PC-9 (cell line): ENCODE data around the gene HPCAL4. TPM values are rescaled to one million over a fixed set of nuclear protein-coding genes. Genes with fewer than 3 reads are reported as not detected.

Experiments
- BruUV-seq: library from RNA; stranded (reverse); fragments of 400-500 nt; replicated peaks from 2 replicates; lab custom pipeline; 2021; lab: Mats Ljungman, UMichigan
- CTCF ChIA-PET: fragments of 300-600 bp; sonication (Branson Sonifier 250); formaldehyde crosslinking; loops from one replicate; lab custom pipeline; 2022; ENCODE audit warnings: antibody characterized with exemption; lab: Charles Lee
- POLR2A ChIA-PET: fragments of 300-600 bp; sonication (Branson Sonifier 250); formaldehyde crosslinking; loops from one replicate; lab custom pipeline; 2022; ENCODE audit warnings: antibody characterized with exemption; ENCODE audit not compliant: unreplicated experiment; lab: Charles Lee
- DNase-seq, 2 experiments: peaks; one replicate each; pipeline versions ENCODE4 v3.0.0 to v3.0.0-alpha.2; 2015 to 2022; ENCODE audit warnings: mixed read lengths in 1 of 2
- H2AFZ ChIP-seq: fragments of 200-600 bp; sonication (generic); 2 replicates; pipeline ENCODE4 v1.8.1; 2017; ENCODE audit warnings: antibody characterized with exemption
- H3F3A ChIP-seq: fragments of 200-600 bp; sonication (generic); 2 replicates; pipeline ENCODE4 v1.8.1; 2017; ENCODE audit warnings: antibody characterized with exemption, mild to moderate bottlenecking, low read depth; ENCODE audit not compliant: insufficient read depth
- H3K27ac ChIP-seq: fragments of 200-600 bp; sonication (generic); 2 replicates; pipeline ENCODE4 v1.6.1; 2016; ENCODE audit warnings: mixed run types
- H3K27me3 ChIP-seq: fragments of 200-600 bp; sonication (generic); 2 replicates; pipeline ENCODE4 v1.6.1; 2016; ENCODE audit warnings: low read depth, mixed run types; ENCODE audit not compliant: insufficient read depth
- H3K36me3 ChIP-seq: fragments of 200-600 bp; sonication (generic); 2 replicates; pipeline ENCODE4 v1.6.1; 2016; ENCODE audit warnings: low read depth, mixed run types
- H3K4me1 ChIP-seq: fragments of 200-600 bp; sonication (generic); replicated peaks from 2 replicates; pipeline ENCODE4 v1.6.1; 2016; ENCODE audit warnings: mixed run types; ENCODE audit not compliant: insufficient read depth
- H3K4me2 ChIP-seq: fragments of 200-600 bp; sonication (generic); 2 replicates; pipeline ENCODE4 v1.6.1; 2017; ENCODE audit warnings: mixed run types
- H3K4me3 ChIP-seq: fragments of 200-600 bp; sonication (generic); 2 replicates; pipeline ENCODE4 v1.6.1; 2016; ENCODE audit warnings: mixed run types
- H3K79me2 ChIP-seq: fragments of 200-600 bp; sonication (generic); 2 replicates; pipeline ENCODE4 v1.6.1; 2017; ENCODE audit warnings: low read depth, mixed run types
- H3K9me2 ChIP-seq: fragments of 200-600 bp; sonication (generic); 2 replicates; pipeline ENCODE4 v1.8.1; 2017; ENCODE audit warnings: mild to moderate bottlenecking; ENCODE audit not compliant: insufficient read depth
- H3K9me3 ChIP-seq: fragments of 200-600 bp; sonication (generic); 2 replicates; pipeline ENCODE4 v1.8.1; 2016; ENCODE audit warnings: low read depth; ENCODE audit not compliant: insufficient read depth
- H4K20me1 ChIP-seq: fragments of 200-600 bp; sonication (generic); 2 replicates; pipeline ENCODE4 v1.8.1; 2017; ENCODE audit not compliant: insufficient read depth
- EZH2 ChIP-seq: fragments of 200-600 bp; sonication (generic); IDR thresholded peaks from 2 replicates; pipeline ENCODE4 v1.8.0; 2017; ENCODE audit warnings: antibody characterized with exemption, low read depth
- intact Hi-C: fragments of 100-400 bp; cut with micrococcal nuclease; formaldehyde crosslinking; loops from one replicate; pipeline ENCODE4 v1.10.0; 2022; ENCODE audit not compliant: unreplicated experiment
- total RNA-seq: library from RNA; stranded (reverse); gene quantifications from 2 replicates; pipeline ENCODE4 v1.2.3, GENCODE V29; 2021
- TF ChIP-seq, protein P1 (sequence below): fragments of 200-600 bp; sonication (generic); conservative IDR thresholded peaks from 2 replicates; pipeline ENCODE4 v1.6.1; 2017; ENCODE audit warnings: mixed run types, antibody characterized with exemption, mild to moderate bottlenecking, moderate library complexity

The HPCAL4 gene
- total RNA-seq, 1 experiment from 2014 or later = 0.07 TPM

DNA sequence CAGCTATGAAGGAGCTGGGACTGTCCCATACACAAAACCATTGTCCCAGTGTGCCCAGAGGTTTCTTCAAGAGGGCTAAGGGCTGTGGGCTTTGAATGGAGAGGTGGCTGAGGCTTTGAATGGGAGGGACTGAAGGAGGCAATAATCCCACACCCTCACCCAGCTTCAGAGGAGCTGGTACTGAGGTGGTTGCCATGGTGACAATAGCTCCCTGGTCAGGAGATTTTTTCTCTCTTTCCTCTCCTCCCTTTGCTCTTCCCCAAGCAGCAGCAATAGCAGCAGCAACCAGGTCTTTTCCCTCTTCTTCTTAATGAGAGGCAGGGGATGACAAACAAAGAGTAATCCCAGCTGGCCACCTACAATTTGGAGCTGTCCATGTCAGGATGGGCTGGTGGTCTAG lies 1.6 kb downstream of the HPCAL4 start:
- ChIA-PET CTCF (no interaction called here), POLR2A (no interaction called here)
- Histone ChIP-seq H2AFZ (no peak overlapping the region), H3K4me3 (no peak overlapping the region), H3K9me2 (no peaks in the 10 kb centered on the region), H3K4me2 (no peak overlapping the region), H3K4me1 (peaks cover 15% of the 10 kb centered on the region), H3K27ac (no peak overlapping the region), H3K36me3 (no peaks in the 10 kb centered on the region), H3F3A (peaks cover 8% of the 10 kb centered on the region; the same call in 1 of the 2 replicates), H4K20me1 (no peaks in the 10 kb centered on the region), H3K27me3 (peaks cover 3% of the 10 kb centered on the region; the same call in 1 of the 2 replicates), H3K79me2 (no peaks in the 10 kb centered on the region), H3K9me3 (no peaks in the 10 kb centered on the region)
- TF ChIP-seq, protein P1, sequence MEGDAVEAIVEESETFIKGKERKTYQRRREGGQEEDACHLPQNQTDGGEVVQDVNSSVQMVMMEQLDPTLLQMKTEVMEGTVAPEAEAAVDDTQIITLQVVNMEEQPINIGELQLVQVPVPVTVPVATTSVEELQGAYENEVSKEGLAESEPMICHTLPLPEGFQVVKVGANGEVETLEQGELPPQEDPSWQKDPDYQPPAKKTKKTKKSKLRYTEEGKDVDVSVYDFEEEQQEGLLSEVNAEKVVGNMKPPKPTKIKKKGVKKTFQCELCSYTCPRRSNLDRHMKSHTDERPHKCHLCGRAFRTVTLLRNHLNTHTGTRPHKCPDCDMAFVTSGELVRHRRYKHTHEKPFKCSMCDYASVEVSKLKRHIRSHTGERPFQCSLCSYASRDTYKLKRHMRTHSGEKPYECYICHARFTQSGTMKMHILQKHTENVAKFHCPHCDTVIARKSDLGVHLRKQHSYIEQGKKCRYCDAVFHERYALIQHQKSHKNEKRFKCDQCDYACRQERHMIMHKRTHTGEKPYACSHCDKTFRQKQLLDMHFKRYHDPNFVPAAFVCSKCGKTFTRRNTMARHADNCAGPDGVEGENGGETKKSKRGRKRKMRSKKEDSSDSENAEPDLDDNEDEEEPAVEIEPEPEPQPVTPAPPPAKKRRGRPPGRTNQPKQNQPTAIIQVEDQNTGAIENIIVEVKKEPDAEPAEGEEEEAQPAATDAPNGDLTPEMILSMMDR = no peak
- no peak for TF ChIP-seq EZH2
- BruUV-seq = no TSS peak
- intact Hi-C loops = no loop called here
- DNase-seq = no peak

DNA sequence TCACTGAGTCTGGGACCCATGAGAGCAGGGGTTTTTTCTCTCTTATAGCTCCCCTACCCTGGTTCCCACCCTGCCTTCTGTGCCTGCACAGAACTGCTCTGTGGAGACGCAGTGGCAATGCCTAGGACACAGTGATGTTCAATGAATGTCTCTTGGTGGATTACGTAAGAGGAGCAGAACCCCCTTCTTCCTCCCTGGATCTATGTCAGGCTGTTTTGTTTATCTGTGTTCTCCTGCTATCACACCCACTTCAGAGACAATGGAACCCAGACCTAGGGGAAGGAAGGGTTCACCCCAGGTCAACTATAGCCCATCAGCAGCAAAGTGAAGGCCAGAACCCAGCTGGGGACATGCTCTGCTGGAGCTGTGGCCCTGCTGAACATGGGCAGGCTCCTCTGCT lies 2.0 kb downstream of the HPCAL4 start:
- ChIA-PET CTCF (no interaction called here), POLR2A (no interaction called here)
- BruUV-seq = no TSS peak
- peaks cover 15% of the 10 kb centered on the region for H3K4me1 ChIP-seq
- TF ChIP-seq, protein P1 = no peak
- no peak for TF ChIP-seq EZH2
- peaks cover 3% of the 10 kb centered on the region; the same call in 1 of the 2 replicates for H3K27me3 ChIP-seq
- H3K36me3 ChIP-seq = no peaks in the 10 kb centered on the region
- intact Hi-C loops = no loop called here
- no peak overlapping the region for H3K27ac ChIP-seq
- no peaks in the 10 kb centered on the region for H4K20me1 ChIP-seq
- H3K79me2 ChIP-seq = no peaks in the 10 kb centered on the region
- no peaks in the 10 kb centered on the region for H3K9me2 ChIP-seq
- DNase-seq = no peak
- no peak overlapping the region for H3K4me3 ChIP-seq
- no peak overlapping the region for H2AFZ ChIP-seq
- H3F3A ChIP-seq = peaks cover 8% of the 10 kb centered on the region; the same call in 1 of the 2 replicates
- H3K4me2 ChIP-seq = no peak overlapping the region
- H3K9me3 ChIP-seq = no peaks in the 10 kb centered on the region

DNA sequence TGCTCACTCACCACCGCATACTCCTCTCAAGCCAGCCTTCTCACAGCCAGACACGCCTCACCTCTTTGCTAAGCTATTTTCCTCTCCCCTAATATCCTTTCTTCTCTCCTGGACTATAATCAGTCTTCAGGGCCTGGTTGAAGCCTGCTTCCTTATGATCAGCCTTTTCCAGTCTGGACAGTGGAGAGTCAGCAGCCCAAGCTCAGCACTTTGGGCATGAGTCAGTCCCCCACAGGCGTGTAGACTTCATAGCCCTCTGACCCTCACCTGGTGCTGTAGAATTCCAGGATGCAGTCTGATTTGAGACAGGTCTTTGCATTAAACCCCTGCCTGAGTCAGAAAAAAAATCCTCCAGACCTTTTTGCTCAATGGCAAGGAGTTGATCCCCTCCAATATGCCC lies 2.5 kb downstream of the HPCAL4 start:
- Histone ChIP-seq H4K20me1 (no peaks in the 10 kb centered on the region), H3K9me3 (no peaks in the 10 kb centered on the region), H3K36me3 (no peaks in the 10 kb centered on the region), H3K27ac (no peak overlapping the region), H3F3A (peaks cover 8% of the 10 kb centered on the region; the same call in 1 of the 2 replicates), H3K9me2 (no peaks in the 10 kb centered on the region), H3K4me3 (no peak overlapping the region), H3K79me2 (no peaks in the 10 kb centered on the region), H2AFZ (no peak overlapping the region), H3K27me3 (peaks cover 3% of the 10 kb centered on the region; the same call in 1 of the 2 replicates), H3K4me2 (no peak overlapping the region), H3K4me1 (peaks cover 15% of the 10 kb centered on the region)
- ChIA-PET POLR2A (no interaction called here), CTCF (no interaction called here)
- DNase-seq = peak in 1 of 2 experiments; percentile 58
- TF ChIP-seq, protein P1 = no peak
- TF ChIP-seq EZH2 = no peak
- intact Hi-C loops = no loop called here
- no TSS peak for BruUV-seq
